Tibial nerve (tissue), 4 donors: Measurements from ENCODE around the gene BLOC1S4. TPM values are rescaled to one million over a fixed set of nuclear protein-coding genes. Genes with fewer than 3 reads are reported as not detected.

Experiments
- DNase-seq, 2 donors: peaks; one replicate each; pipeline ENCODE4 v3.0.0-alpha.2; 2019; ENCODE audit warnings: low spot score in 2 of 2
- H3K27ac ChIP-seq, 4 donors: fragments of 200-600 bp; sonication (generic) in 3 of 4; one replicate each; pipeline ENCODE4 v1.5.1; 2017 to 2019; ENCODE audit warnings: mild to moderate bottlenecking in 1 of 4
- H3K27me3 ChIP-seq, 2 donors: fragments of 200-600 bp; sonication (generic) in 1 of 2; one replicate each; pipeline versions ENCODE4 v1.5.1 to v1.6.0; 2017 to 2019
- H3K36me3 ChIP-seq, 3 donors: fragments of 200-600 bp; sonication (generic); one replicate each; pipeline ENCODE4 v1.5.1; 2018 to 2019
- H3K4me1 ChIP-seq, 4 donors: fragments of 200-600 bp; sonication (generic) in 3 of 4; one replicate each; pipeline ENCODE4 v1.5.1; 2017 to 2019
- H3K4me3 ChIP-seq, 4 donors: fragments of 200-600 bp; sonication (generic) in 3 of 4; one replicate each; pipeline ENCODE4 v1.5.1; 2017 to 2019; ENCODE audit warnings: mild to moderate bottlenecking in 1 of 4, moderate library complexity in 1 of 4
- H3K9me3 ChIP-seq, 4 donors: fragments of 200-600 bp; sonication (generic) in 3 of 4; one replicate each; pipeline ENCODE4 v1.5.1; 2017 to 2019
- EP300 ChIP-seq, 2 donors: sonication (generic); formaldehyde crosslinking; IDR thresholded peaks; one replicate each; pipeline ENCODE4 v1.6.1; 2017; ENCODE audit warnings: antibody characterized with exemption in 2 of 2, mild to moderate bottlenecking in 1 of 2
- POLR2A ChIP-seq, 2 donors: fragments of 450-650 bp; IDR thresholded peaks; one replicate each; pipeline ENCODE4 v1.6.1; 2017; ENCODE audit warnings: antibody characterized with exemption in 2 of 2, mild to moderate bottlenecking in 2 of 2, moderate library complexity in 2 of 2
- WGBS, 2 donors: methylation state at CpG; one replicate each; pipeline ENCODE4 v1.1.5; 2018; 5-methylcytosine and 5-hydroxymethylcytosine counted together
- total RNA-seq, 4 donors: library from RNA; depleted of rRNA; stranded (reverse); fragments of >200 nt; gene quantifications; one replicate each; pipeline ENCODE4 v1.1.0, GENCODE V29; 2016
- TF ChIP-seq, protein P1 (sequence below), 5 experiments: fragments of 200-600 bp in 3 of 5; fragments of 450-650 bp in 2 of 5; sonication (generic) in 3 of 5; IDR thresholded peaks; one replicate each; pipeline ENCODE4 v1.5.1; 2016 to 2019; ENCODE audit warnings: antibody characterized with exemption in 5 of 5, mild to moderate bottlenecking in 3 of 5, moderate library complexity in 2 of 5

Gene BLOC1S4
- total RNA-seq, 4 donors from 2014 or later: 18.0 to 32.8 (median 28.3) TPM

DNA sequence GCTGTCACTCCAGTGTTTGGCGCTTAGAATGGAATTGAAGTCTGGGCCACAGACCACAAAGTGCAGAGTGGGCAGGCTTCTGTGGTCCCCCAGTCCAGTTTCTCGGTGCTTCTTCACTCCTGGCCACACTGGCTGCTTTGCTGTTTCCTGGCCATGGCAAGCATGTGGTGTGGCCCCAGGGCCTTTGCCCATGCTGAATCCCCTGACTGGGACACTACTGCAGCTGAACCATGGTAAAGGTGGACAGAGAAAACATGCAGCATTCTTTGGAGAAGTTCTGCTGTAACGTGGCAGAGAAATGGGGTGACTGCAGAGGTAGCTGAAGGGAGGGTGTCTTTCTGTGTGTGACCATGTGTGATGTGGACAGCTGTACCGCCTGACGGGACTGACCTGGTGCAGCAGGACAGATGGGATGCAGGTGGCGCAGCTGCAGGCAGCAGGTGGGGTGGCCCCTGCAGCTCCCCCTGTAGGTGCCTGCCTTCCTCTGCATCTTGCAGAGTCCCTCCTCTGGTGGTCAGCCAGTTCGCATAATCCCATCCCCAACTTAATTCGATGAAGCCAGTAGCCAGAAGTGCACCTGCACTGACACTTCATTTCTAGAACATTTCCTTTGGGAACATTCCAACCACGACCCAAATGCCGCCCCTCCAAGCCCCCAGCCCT is 35.5 kb upstream of the BLOC1S4 start:
- no peak overlapping the region for H3K27ac ChIP-seq
- TF ChIP-seq, protein P1, sequence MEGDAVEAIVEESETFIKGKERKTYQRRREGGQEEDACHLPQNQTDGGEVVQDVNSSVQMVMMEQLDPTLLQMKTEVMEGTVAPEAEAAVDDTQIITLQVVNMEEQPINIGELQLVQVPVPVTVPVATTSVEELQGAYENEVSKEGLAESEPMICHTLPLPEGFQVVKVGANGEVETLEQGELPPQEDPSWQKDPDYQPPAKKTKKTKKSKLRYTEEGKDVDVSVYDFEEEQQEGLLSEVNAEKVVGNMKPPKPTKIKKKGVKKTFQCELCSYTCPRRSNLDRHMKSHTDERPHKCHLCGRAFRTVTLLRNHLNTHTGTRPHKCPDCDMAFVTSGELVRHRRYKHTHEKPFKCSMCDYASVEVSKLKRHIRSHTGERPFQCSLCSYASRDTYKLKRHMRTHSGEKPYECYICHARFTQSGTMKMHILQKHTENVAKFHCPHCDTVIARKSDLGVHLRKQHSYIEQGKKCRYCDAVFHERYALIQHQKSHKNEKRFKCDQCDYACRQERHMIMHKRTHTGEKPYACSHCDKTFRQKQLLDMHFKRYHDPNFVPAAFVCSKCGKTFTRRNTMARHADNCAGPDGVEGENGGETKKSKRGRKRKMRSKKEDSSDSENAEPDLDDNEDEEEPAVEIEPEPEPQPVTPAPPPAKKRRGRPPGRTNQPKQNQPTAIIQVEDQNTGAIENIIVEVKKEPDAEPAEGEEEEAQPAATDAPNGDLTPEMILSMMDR (IDR thresholded peaks at IDR 0.05): no peak
- TF ChIP-seq POLR2A (IDR thresholded peaks at IDR 0.05): no peak
- TF ChIP-seq EP300 (IDR thresholded peaks at IDR 0.05): no peak
- H3K36me3 ChIP-seq: peaks cover 0 to 37% (median 0%) of the 10 kb centered on the region in 3 donors
- DNase-seq: no peak
- H3K9me3 ChIP-seq: no peaks in the 10 kb centered on the region
- WGBS, 2 donors: 74 to 81% methylated on average over 10 of the region's 10 CpGs
- peaks cover 0 to 20% (median 15%) of the 10 kb centered on the region in 4 donors for H3K4me1 ChIP-seq
- H3K27me3 ChIP-seq: no peaks in the 10 kb centered on the region
- H3K4me3 ChIP-seq: no peak overlapping the region

DNA sequence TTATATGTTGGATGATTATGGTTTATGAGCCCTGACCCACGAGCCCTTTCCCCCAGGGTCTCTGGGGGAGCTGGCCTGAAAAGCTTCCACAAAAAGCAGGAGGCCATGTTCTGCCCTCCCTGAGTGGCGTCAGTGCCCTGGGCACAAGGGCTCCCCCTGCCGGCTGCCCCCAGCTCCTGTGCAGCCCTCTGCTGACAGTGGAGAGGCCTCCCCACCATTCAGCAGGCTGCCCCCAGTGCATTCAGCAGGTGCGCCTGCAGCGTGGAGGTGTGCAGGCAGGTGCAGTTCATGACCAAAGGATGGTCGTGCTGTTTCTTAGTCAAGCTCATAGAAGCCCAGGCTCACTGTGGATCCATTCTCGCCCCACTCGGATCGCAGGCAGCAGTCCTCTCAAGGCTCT is 34.8 kb upstream of the BLOC1S4 start:
- 79 to 85% methylated on average over 9 of the region's 9 CpGs for WGBS, 2 donors

DNA sequence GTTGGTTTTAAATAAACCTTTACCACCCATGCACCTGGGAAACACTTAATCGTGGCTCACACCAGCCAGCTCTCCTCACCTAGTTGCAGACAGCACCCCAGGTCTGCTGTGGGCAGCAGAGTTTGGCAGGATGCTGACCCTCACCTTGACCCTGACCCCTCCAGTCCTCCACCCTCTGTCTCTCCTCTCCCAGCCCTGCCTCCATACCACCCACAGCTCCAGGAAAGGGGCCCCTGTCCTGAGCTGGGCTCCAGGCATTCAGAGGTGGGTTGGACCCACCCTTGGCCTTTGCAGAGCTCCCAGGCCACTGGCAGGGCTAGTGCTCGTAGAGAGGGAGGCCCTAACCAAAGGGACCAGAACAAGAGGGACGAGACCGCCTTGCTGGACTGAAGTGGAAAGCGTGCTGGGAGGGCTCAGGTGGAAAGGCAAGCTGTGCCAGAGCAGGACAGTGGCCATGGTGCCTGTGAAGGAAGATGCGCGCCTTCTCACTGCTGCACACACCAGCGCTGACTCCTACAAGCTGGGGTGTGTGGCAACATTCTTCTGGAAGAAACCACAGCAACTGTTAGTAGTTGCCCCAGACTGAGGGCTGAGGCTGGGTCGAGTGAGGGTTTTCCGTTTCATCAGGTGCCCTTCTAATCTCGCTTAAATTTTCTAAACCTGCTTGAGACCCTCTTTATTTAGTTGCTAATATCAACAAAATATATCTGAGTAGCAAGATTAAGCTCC is 32.9 kb upstream of the BLOC1S4 start:
- no peak overlapping the region for H3K27ac ChIP-seq
- H3K4me3 ChIP-seq: no peak overlapping the region
- H3K9me3 ChIP-seq: no peaks in the 10 kb centered on the region
- WGBS, 2 donors: 77 to 79% methylated on average over 10 to 11 of the region's 11 CpGs
- DNase-seq: no peak
- H3K4me1 ChIP-seq: peaks cover 0 to 2% (median under 1%) of the 10 kb centered on the region in 4 donors
- H3K27me3 ChIP-seq: no peaks in the 10 kb centered on the region
- TF ChIP-seq, protein P1 (IDR thresholded peaks at IDR 0.05): no peak
- no peak for TF ChIP-seq EP300 (IDR thresholded peaks at IDR 0.05)
- TF ChIP-seq POLR2A (IDR thresholded peaks at IDR 0.05): no peak
- H3K36me3 ChIP-seq: peaks cover 0 to 24% (median 0%) of the 10 kb centered on the region in 3 donors

More for the DNA sequence above, 34.8 kb upstream of the BLOC1S4 start:
- TF ChIP-seq, protein P1 (IDR thresholded peaks at IDR 0.05): no peak
- TF ChIP-seq EP300 (IDR thresholded peaks at IDR 0.05): no peak
- no peak for TF ChIP-seq POLR2A (IDR thresholded peaks at IDR 0.05)
- no peaks in the 10 kb centered on the region for H3K9me3 ChIP-seq
- DNase-seq: no peak
- H3K4me1 ChIP-seq: peaks cover 0 to 13% (median 8%) of the 10 kb centered on the region in 4 donors
- no peak overlapping the region for H3K27ac ChIP-seq
- H3K4me3 ChIP-seq: no peak overlapping the region
- peaks cover 0 to 37% (median 0%) of the 10 kb centered on the region in 3 donors for H3K36me3 ChIP-seq
- H3K27me3 ChIP-seq: no peaks in the 10 kb centered on the region

DNA sequence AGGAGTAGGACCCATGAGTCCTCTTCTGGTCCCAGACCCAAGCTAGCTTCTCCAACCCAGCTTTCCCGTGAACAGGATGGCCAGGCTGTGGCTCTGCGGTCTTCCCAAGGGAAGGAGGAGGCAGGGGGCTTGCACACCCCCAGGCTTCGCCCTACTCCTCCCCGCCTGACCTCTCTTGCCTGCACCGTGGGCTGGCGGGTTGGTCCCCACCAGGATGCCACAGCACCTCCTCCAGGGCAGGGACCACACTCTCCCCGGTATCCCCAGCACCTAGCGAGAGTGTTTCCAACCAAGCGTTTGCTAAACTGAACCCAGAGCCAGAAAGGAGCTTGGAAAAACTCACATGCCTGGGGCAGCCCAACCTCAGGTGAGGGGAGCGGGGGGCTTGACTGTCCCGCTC is 31.3 kb upstream of the BLOC1S4 start:
- Histone ChIP-seq H3K4me1 (peaks cover 0 to 18% (median 10%) of the 10 kb centered on the region in 4 donors), H3K4me3 (no peak overlapping the region), H3K27ac (no peak overlapping the region), H3K27me3 (no peaks in the 10 kb centered on the region), H3K36me3 (peaks cover 0 to 17% (median 0%) of the 10 kb centered on the region in 3 donors), H3K9me3 (no peaks in the 10 kb centered on the region)
- DNase-seq: no peak
- WGBS, 2 donors: 82 to 86% methylated on average over 9 to 11 of the region's 11 CpGs
- no peak for TF ChIP-seq POLR2A (IDR thresholded peaks at IDR 0.05)
- TF ChIP-seq, protein P1 (IDR thresholded peaks at IDR 0.05): no peak
- TF ChIP-seq EP300 (IDR thresholded peaks at IDR 0.05): no peak
